GM19397 (cell line): ENCODE measurements around the gene YIPF4.
"Not testable (repeated sequence)": the region's sequence is repeated elsewhere in the genome, so short reads cannot be mapped to it uniquely, and the experiment has no call there.

Source experiments
- ATAC-seq: cut with Tn5 transposase; IDR thresholded peaks from one replicate; pipeline ENCODE4 v1.9.1; 2021; ENCODE audit warnings: mild to moderate bottlenecking, moderate library complexity; ENCODE audit not compliant: unreplicated experiment

Gene YIPF4

GRCh38 chr2:32364290-32364689, 86.6 kb downstream of the YIPF4 start:
- not testable (repeated sequence) for ATAC-seq

GRCh38 chr2:32365679-32366078, 88.0 kb downstream of the YIPF4 start:
- ATAC-seq: not testable (repeated sequence)
